ENCODE data around the gene MSTN.

GRCh38 chr2:190065839-190066238, 3.3 kb upstream of the MSTN start:
- TF ChIP-seq, protein P1, sequence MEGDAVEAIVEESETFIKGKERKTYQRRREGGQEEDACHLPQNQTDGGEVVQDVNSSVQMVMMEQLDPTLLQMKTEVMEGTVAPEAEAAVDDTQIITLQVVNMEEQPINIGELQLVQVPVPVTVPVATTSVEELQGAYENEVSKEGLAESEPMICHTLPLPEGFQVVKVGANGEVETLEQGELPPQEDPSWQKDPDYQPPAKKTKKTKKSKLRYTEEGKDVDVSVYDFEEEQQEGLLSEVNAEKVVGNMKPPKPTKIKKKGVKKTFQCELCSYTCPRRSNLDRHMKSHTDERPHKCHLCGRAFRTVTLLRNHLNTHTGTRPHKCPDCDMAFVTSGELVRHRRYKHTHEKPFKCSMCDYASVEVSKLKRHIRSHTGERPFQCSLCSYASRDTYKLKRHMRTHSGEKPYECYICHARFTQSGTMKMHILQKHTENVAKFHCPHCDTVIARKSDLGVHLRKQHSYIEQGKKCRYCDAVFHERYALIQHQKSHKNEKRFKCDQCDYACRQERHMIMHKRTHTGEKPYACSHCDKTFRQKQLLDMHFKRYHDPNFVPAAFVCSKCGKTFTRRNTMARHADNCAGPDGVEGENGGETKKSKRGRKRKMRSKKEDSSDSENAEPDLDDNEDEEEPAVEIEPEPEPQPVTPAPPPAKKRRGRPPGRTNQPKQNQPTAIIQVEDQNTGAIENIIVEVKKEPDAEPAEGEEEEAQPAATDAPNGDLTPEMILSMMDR (conservative IDR thresholded peaks at IDR 0.05; ENCODE audit: low read length) = no peak
- TF ChIP-seq EZH2phosphoT487 (IDR thresholded peaks at IDR 0.05; ENCODE audit: borderline replicate concordance) = no peak
